HEK293 (cell line): ENCODE measurements around the gene NKAP.

Source experiments
- SETDB1 ChIP-seq: IDR thresholded peaks from one replicate; pipeline ENCODE4 v1.6.1; 2017; ENCODE audit warnings: mild to moderate bottlenecking, low read length, moderate library complexity, mixed read lengths; ENCODE audit not compliant: insufficient read length
- ZNF664 ChIP-seq: fragments of 450-650 bp; formaldehyde crosslinking; IDR thresholded peaks from 2 replicates; pipeline ENCODE4 v1.5.1; 2016; ENCODE audit warnings: missing biosample characterization, missing genetic modification characterization

GRCh38 chrX:119885554-119886428 is 57.8 kb downstream of the NKAP start:
- no peak for TF ChIP-seq SETDB1
- TF ChIP-seq ZNF664 (tag by site-specific recombination), result no peak
